HG03378 (cell line): ENCODE results near the gene PCNX1.
"Not testable (repeated sequence)": the region's sequence is repeated elsewhere in the genome, so short reads cannot be mapped to it uniquely, and the experiment has no call there.

Experiments used
- ATAC-seq: cut with Tn5 transposase; IDR thresholded peaks from one replicate; pipeline ENCODE4 v1.9.1; 2021; ENCODE audit warnings: mild to moderate bottlenecking, moderate library complexity; ENCODE audit not compliant: unreplicated experiment

PCNX1 gene

GRCh38 chr14:71062581-71063303 is 155.5 kb downstream of the PCNX1 start:
- no peak for ATAC-seq

- ATAC-seq: no peak
Measured at GRCh38 chr14:71063351-71063750, 156.1 kb downstream of the PCNX1 start.

GRCh38 chr14:71064747-71065146 is 157.5 kb downstream of the PCNX1 start:
- ATAC-seq: not testable (repeated sequence)

- no peak for ATAC-seq
Measured at GRCh38 chr14:71070169-71070568, 162.9 kb downstream of the PCNX1 start.

- no peak for ATAC-seq
Measured at GRCh38 chr14:71071042-71071441, 163.8 kb downstream of the PCNX1 start.

- no peak for ATAC-seq
Measured at GRCh38 chr14:71076462-71077092, 169.3 kb downstream of the PCNX1 start.

- no peak for ATAC-seq
Measured at GRCh38 chr14:71078500-71078899, 171.2 kb downstream of the PCNX1 start.

GRCh38 chr14:71086567-71086966 is 179.3 kb downstream of the PCNX1 start:
- ATAC-seq: no peak

- no peak for ATAC-seq
Measured at GRCh38 chr14:71089971-71090370, 182.7 kb downstream of the PCNX1 start.

GRCh38 chr14:71094722-71095121 is 187.5 kb downstream of the PCNX1 start:
- ATAC-seq: no peak

GRCh38 chr14:71096947-71097346 is 189.7 kb downstream of the PCNX1 start:
- ATAC-seq: no peak

GRCh38 chr14:71103662-71104484 is 196.6 kb downstream of the PCNX1 start:
- no peak for ATAC-seq

GRCh38 chr14:71105177-71105576 is 197.9 kb downstream of the PCNX1 start:
- ATAC-seq: no peak

GRCh38 chr14:71107921-71108320 is 200.7 kb downstream of the PCNX1 start:
- ATAC-seq: no peak

GRCh38 chr14:71108398-71109119 is 201.3 kb downstream of the PCNX1 start:
- no peak for ATAC-seq

- no peak for ATAC-seq
Measured at GRCh38 chr14:71113376-71113775, 206.1 kb downstream of the PCNX1 start.

- no peak for ATAC-seq
Measured at GRCh38 chr14:71114565-71114964, 207.3 kb downstream of the PCNX1 start.

GRCh38 chr14:71115306-71115705 is 208.0 kb downstream of the PCNX1 start:
- ATAC-seq: no peak

GRCh38 chr14:71115821-71116567 is 208.7 kb downstream of the PCNX1 start:
- ATAC-seq: peak; percentile 18

GRCh38 chr14:71116568-71117122 is 209.4 kb downstream of the PCNX1 start:
- ATAC-seq: peak; percentile 55
